ENCODE data around the gene TMEM8B.
"Not testable (repeated sequence)": the region's sequence is repeated elsewhere in the genome, so short reads cannot be mapped to it uniquely, and the experiment has no call there.

The TMEM8B gene

DNA sequence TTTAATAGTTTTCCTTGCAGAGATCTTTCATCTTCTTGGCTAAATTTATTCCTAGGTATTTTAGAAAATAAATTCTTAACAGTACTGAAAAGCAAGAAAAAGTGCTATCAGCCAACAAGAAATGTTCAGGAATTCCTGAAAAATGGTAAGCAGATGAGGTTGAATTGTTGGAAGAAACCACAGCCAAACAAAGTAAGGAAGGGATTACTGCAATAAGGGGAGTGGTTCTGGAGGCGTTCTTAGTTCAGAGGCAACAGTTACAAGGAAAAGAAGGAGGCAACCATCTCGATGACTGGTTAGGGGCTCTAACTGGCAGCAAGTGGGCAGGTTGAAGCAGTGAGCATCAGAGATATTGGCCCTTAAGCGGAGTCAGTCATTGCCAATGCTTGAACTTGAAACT lies 54.0 kb downstream of the TMEM8B start:
- H3K36me3 ChIP-seq (ENCODE audit: insufficient read depth, low read length) = no peaks in the 10 kb centered on the region
- H3K9me2 ChIP-seq (ENCODE audit: low read depth, low read length) = no peaks in the 10 kb centered on the region
- no peaks in the 10 kb centered on the region for H3K4me1 ChIP-seq (ENCODE audit: insufficient read depth, low read length, severe bottlenecking)
- H2AFZ ChIP-seq (ENCODE audit: low read length) = no peak overlapping the region
- no peaks in the 10 kb centered on the region for H4K20me1 ChIP-seq (ENCODE audit: insufficient read depth, low read length)
- H3K27me3 ChIP-seq (ENCODE audit: insufficient read depth, low read length) = no peaks in the 10 kb centered on the region
- no peak overlapping the region for H3K4me3 ChIP-seq (ENCODE audit: low read depth, low read length, poor library complexity, severe bottlenecking)
- H3F3A ChIP-seq (ENCODE audit: insufficient read depth, low read length) = no peaks in the 10 kb centered on the region
- no peaks in the 10 kb centered on the region for H3K79me2 ChIP-seq (ENCODE audit: insufficient read depth, low read length)
- no peak overlapping the region for H3K4me2 ChIP-seq (ENCODE audit: low read length)
- TF ChIP-seq, protein P1, sequence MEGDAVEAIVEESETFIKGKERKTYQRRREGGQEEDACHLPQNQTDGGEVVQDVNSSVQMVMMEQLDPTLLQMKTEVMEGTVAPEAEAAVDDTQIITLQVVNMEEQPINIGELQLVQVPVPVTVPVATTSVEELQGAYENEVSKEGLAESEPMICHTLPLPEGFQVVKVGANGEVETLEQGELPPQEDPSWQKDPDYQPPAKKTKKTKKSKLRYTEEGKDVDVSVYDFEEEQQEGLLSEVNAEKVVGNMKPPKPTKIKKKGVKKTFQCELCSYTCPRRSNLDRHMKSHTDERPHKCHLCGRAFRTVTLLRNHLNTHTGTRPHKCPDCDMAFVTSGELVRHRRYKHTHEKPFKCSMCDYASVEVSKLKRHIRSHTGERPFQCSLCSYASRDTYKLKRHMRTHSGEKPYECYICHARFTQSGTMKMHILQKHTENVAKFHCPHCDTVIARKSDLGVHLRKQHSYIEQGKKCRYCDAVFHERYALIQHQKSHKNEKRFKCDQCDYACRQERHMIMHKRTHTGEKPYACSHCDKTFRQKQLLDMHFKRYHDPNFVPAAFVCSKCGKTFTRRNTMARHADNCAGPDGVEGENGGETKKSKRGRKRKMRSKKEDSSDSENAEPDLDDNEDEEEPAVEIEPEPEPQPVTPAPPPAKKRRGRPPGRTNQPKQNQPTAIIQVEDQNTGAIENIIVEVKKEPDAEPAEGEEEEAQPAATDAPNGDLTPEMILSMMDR (IDR thresholded peaks at IDR 0.05; ENCODE audit: low read length) = no peak
- no peak for TF ChIP-seq EZH2 (IDR thresholded peaks at IDR 0.05; ENCODE audit: borderline replicate concordance, low read length)
- H3K9me3 ChIP-seq (ENCODE audit: low read length) = no peaks in the 10 kb centered on the region
- H3K9ac ChIP-seq (ENCODE audit: low read length) = no peak overlapping the region
- H3K27ac ChIP-seq (ENCODE audit: low read depth, low read length, poor library complexity, severe bottlenecking) = no peak overlapping the region

DNA sequence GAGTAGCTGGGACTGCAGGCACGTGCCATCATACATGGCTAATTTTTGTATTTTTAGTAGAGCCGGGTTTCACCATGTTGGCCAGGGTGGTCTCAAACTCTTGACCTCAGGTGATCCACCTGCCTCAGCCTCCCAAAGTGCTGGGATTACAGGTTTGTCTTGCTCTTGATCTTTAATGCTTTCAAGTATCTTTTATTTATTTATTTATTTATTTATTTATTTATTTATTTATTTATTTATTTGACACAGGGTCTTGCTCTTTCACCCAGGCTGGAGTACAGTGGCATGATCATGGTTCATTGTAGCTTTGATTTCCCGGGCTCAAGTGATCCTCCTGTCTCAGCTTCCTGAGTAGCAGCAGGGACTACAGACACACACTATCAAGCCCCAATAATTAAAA lies 55.9 kb downstream of the TMEM8B start:
- H3K27ac ChIP-seq (ENCODE audit: low read depth, low read length, poor library complexity, severe bottlenecking); H2AFZ ChIP-seq (ENCODE audit: low read length); H3K9me2 ChIP-seq (ENCODE audit: low read depth, low read length); H4K20me1 ChIP-seq (ENCODE audit: insufficient read depth, low read length); H3K79me2 ChIP-seq (ENCODE audit: insufficient read depth, low read length); H3K4me2 ChIP-seq (ENCODE audit: low read length); H3K9me3 ChIP-seq (ENCODE audit: low read length); H3K9ac ChIP-seq (ENCODE audit: low read length); H3K27me3 ChIP-seq (ENCODE audit: insufficient read depth, low read length); H3K4me3 ChIP-seq (ENCODE audit: low read depth, low read length, poor library complexity, severe bottlenecking); H3F3A ChIP-seq (ENCODE audit: insufficient read depth, low read length); H3K36me3 ChIP-seq (ENCODE audit: insufficient read depth, low read length); H3K4me1 ChIP-seq (ENCODE audit: insufficient read depth, low read length, severe bottlenecking): not testable (repeated sequence)

DNA sequence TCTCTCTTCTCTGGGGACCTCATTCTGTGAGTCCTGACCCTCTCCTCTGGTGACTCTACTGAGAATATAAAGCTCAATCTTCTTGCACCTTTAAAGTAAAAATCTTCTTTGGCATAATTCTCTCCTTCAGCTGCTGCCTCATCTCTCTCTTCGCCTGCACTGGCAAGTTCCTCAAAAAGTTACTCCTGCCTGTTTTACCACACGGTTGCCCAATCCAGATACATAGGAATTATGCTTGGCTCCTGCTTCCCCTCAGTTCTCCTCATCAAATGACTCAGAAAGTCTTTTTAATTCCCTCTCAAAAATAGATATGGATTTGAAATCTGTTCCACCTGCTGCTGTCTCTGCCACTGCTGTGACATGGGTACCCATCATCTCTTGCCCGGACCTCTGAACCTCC lies 62.6 kb downstream of the TMEM8B start:
- Histone ChIP-seq H3K9ac (ENCODE audit: low read length) (no peak overlapping the region), H3K9me3 (ENCODE audit: low read length) (no peaks in the 10 kb centered on the region), H3K4me2 (ENCODE audit: low read length) (no peak overlapping the region), H3K36me3 (ENCODE audit: insufficient read depth, low read length) (no peaks in the 10 kb centered on the region), H3K79me2 (ENCODE audit: insufficient read depth, low read length) (no peaks in the 10 kb centered on the region), H3K9me2 (ENCODE audit: low read depth, low read length) (no peaks in the 10 kb centered on the region), H3K27me3 (ENCODE audit: insufficient read depth, low read length) (peaks cover 4% of the 10 kb centered on the region; the same call in 1 of the 2 replicates), H3K4me3 (ENCODE audit: low read depth, low read length, poor library complexity, severe bottlenecking) (no peak overlapping the region), H3K27ac (ENCODE audit: low read depth, low read length, poor library complexity, severe bottlenecking) (no peak overlapping the region), H4K20me1 (ENCODE audit: insufficient read depth, low read length) (no peaks in the 10 kb centered on the region), H3K4me1 (ENCODE audit: insufficient read depth, low read length, severe bottlenecking) (no peaks in the 10 kb centered on the region), H2AFZ (ENCODE audit: low read length) (no peak overlapping the region), H3F3A (ENCODE audit: insufficient read depth, low read length) (no peaks in the 10 kb centered on the region)
- no peak for TF ChIP-seq EZH2 (IDR thresholded peaks at IDR 0.05; ENCODE audit: borderline replicate concordance, low read length)
- TF ChIP-seq, protein P1 (IDR thresholded peaks at IDR 0.05; ENCODE audit: low read length) = no peak

DNA sequence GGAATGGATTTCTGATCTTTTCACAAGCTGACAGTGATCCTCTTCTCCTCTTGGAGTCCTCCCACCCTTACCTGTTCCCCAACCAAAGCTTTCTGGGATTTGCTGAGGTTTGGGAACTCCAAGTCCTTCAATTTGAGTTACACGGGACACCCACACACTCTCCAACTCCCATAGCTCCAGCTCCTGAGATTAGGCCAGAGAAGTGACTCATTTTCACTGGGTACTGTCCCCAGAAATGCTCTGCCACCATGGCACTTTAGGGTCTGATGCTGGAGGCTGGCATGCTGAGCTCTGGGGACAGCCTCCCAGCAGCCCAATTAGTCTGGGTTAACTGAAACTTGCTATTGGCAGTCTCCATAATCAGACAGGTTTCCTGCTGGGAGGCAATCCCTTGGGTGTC lies 63.0 kb downstream of the TMEM8B start:
- H3F3A ChIP-seq (ENCODE audit: insufficient read depth, low read length) = no peaks in the 10 kb centered on the region
- H2AFZ ChIP-seq (ENCODE audit: low read length) = no peak overlapping the region

More for the DNA sequence above, 63.0 kb downstream of the TMEM8B start:
- Histone ChIP-seq H3K27ac (ENCODE audit: low read depth, low read length, poor library complexity, severe bottlenecking) (no peak overlapping the region), H3K9me2 (ENCODE audit: low read depth, low read length) (no peaks in the 10 kb centered on the region), H3K9ac (ENCODE audit: low read length) (no peak overlapping the region), H3K79me2 (ENCODE audit: insufficient read depth, low read length) (no peaks in the 10 kb centered on the region), H3K9me3 (ENCODE audit: low read length) (no peaks in the 10 kb centered on the region), H3K36me3 (ENCODE audit: insufficient read depth, low read length) (no peaks in the 10 kb centered on the region), H3K4me3 (ENCODE audit: low read depth, low read length, poor library complexity, severe bottlenecking) (no peak overlapping the region), H3K4me1 (ENCODE audit: insufficient read depth, low read length, severe bottlenecking) (no peaks in the 10 kb centered on the region), H4K20me1 (ENCODE audit: insufficient read depth, low read length) (no peaks in the 10 kb centered on the region), H3K4me2 (ENCODE audit: low read length) (no peak overlapping the region), H3K27me3 (ENCODE audit: insufficient read depth, low read length) (peaks cover 4% of the 10 kb centered on the region; the same call in 1 of the 2 replicates)
- TF ChIP-seq, protein P1 (IDR thresholded peaks at IDR 0.05; ENCODE audit: low read length) = no peak
- TF ChIP-seq EZH2 (IDR thresholded peaks at IDR 0.05; ENCODE audit: borderline replicate concordance, low read length) = no peak
